Measurements from ENCODE around the gene DRAP1.

The DRAP1 gene

GRCh38 chr11:65919141-65919572, at the start of gene DRAP1:
Gene DRAP1 (plus strand): TSS chr11:65919426. CDS start chr11:65919502, 76 bp downstream.
- DNase-seq (ENCODE audit: low spot score): peak; percentile 99

- DNase-seq (ENCODE audit: low spot score): no peak
Measured at GRCh38 chr11:65869643-65870306, 49.5 kb upstream of the DRAP1 start.

GRCh38 chr11:65870307-65870658, 48.9 kb upstream of the DRAP1 start:
- DNase-seq (ENCODE audit: low spot score): no peak

- DNase-seq (ENCODE audit: low spot score): no peak
Measured at GRCh38 chr11:65870706-65871681, 48.2 kb upstream of the DRAP1 start.

GRCh38 chr11:65871811-65872548, 47.2 kb upstream of the DRAP1 start:
- no peak for DNase-seq (ENCODE audit: low spot score)

- no peak for DNase-seq (ENCODE audit: low spot score)
Measured at GRCh38 chr11:65872586-65873317, 46.5 kb upstream of the DRAP1 start, which contains the start of gene EFEMP2. Gene EFEMP2 (minus strand): TSS chr11:65872800. CDS start chr11:65872354, 446 bp downstream.

GRCh38 chr11:65873318-65874156, 45.7 kb upstream of the DRAP1 start:
- peak; percentile 92 for DNase-seq (ENCODE audit: low spot score)

GRCh38 chr11:65879617-65880016, 39.6 kb upstream of the DRAP1 start, which contains the start of gene CTSW:
Gene CTSW (plus strand): TSS chr11:65879837. CDS start chr11:65879855, 18 bp downstream.
- no peak for DNase-seq (ENCODE audit: low spot score)

GRCh38 chr11:65880027-65880426, 39.2 kb upstream of the DRAP1 start:
- no peak for DNase-seq (ENCODE audit: low spot score)

GRCh38 chr11:65880844-65881421, 38.3 kb upstream of the DRAP1 start:
- no peak for DNase-seq (ENCODE audit: low spot score)

GRCh38 chr11:65882120-65883057, 36.8 kb upstream of the DRAP1 start:
- DNase-seq (ENCODE audit: low spot score): no peak

GRCh38 chr11:65883058-65883761, 36.0 kb upstream of the DRAP1 start:
- no peak for DNase-seq (ENCODE audit: low spot score)

GRCh38 chr11:65883786-65884715, 35.2 kb upstream of the DRAP1 start:
- DNase-seq (ENCODE audit: low spot score): no peak

- peak; percentile 82 for DNase-seq (ENCODE audit: low spot score)
Measured at GRCh38 chr11:65884716-65885092, 34.5 kb upstream of the DRAP1 start.

- no peak for DNase-seq (ENCODE audit: low spot score)
Measured at GRCh38 chr11:65885231-65885630, 34.0 kb upstream of the DRAP1 start.

- no peak for DNase-seq (ENCODE audit: low spot score)
Measured at GRCh38 chr11:65885808-65886536, 33.3 kb upstream of the DRAP1 start.
